RWPE1 (cell line): ENCODE data around the gene TWNK.
"Not testable (repeated sequence)": the region's sequence is repeated elsewhere in the genome, so short reads cannot be mapped to it uniquely, and the experiment has no call there.

Source experiments
- CTCF ChIA-PET: fragments of 350-600 bp; sonication (Branson Sonifier 250); formaldehyde crosslinking; extraction: SDS; loops from one replicate; lab custom pipeline; 2021; lab: Yijun Ruan, JAX
- POLR2A ChIA-PET: fragments of 400-600 bp; formaldehyde crosslinking; extraction: SDS; loops from one replicate; lab custom pipeline; 2020; ENCODE audit warnings: antibody characterized with exemption; ENCODE audit not compliant: low non-redundant PET; lab: Yijun Ruan, JAX
- DNase-seq: peaks from one replicate; pipeline ENCODE4 v3.0.0; 2012; ENCODE audit warnings: low spot score
- H3K27ac ChIP-seq: fragments of 450-650 bp; 2 replicates; pipeline ENCODE4 v1.5.1; 2017
- TF ChIP-seq, protein P1 (sequence below): fragments of 450-650 bp; conservative IDR thresholded peaks from 2 replicates; pipeline ENCODE4 v1.5.1; 2017; ENCODE audit warnings: low read depth, mild to moderate bottlenecking

The TWNK gene

DNA sequence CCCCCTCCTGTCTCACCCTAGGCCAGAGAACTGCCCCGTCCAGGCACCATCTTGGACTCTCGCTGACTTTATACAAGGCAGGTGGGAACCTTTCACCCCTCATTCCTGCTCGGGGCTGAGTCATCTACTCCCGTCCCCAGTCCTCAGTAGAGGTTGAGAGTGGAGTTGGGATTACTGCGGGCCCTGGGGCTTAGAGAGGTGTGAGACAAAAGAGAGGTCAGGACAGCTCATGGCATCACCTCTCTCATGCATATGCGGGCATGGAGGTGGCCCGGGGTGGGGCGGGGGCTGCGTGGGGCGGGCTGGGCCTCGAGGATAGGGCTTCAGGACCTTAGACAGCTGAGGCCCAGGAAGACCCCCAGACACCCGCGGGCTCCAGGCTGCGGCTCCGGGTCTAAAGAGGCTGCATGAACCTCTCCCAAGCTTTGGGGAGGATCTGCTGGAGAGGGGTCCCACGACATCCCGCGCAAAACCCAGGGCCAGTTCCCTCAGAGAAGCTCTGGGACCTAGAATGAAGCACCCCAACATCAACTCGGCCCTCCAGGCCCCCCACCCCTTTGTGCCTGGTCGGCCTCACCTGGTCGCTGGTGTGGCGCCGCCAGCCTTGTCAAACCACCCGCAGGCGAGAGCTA, 43.3 kb downstream of the TWNK start:
- POLR2A ChIA-PET = interaction anchor here (1.1 to 1.6 kb wide), 2 partner anchors 12 to 21 kb away, joined by 5 read pairs; no protein-coding TSS in a partner anchor
- CTCF ChIA-PET = interaction anchor here (1.2 to 1.6 kb wide), 6 partner anchors 12 to 65 kb away, joined by 3 to 8 read pairs (median 6); partner anchors contain the start of gene LZTS2
- TF ChIP-seq, protein P1, sequence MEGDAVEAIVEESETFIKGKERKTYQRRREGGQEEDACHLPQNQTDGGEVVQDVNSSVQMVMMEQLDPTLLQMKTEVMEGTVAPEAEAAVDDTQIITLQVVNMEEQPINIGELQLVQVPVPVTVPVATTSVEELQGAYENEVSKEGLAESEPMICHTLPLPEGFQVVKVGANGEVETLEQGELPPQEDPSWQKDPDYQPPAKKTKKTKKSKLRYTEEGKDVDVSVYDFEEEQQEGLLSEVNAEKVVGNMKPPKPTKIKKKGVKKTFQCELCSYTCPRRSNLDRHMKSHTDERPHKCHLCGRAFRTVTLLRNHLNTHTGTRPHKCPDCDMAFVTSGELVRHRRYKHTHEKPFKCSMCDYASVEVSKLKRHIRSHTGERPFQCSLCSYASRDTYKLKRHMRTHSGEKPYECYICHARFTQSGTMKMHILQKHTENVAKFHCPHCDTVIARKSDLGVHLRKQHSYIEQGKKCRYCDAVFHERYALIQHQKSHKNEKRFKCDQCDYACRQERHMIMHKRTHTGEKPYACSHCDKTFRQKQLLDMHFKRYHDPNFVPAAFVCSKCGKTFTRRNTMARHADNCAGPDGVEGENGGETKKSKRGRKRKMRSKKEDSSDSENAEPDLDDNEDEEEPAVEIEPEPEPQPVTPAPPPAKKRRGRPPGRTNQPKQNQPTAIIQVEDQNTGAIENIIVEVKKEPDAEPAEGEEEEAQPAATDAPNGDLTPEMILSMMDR = no peak
- peak overlapping the region; percentile 99 for H3K27ac ChIP-seq
- peak; percentile 51 for DNase-seq

DNA sequence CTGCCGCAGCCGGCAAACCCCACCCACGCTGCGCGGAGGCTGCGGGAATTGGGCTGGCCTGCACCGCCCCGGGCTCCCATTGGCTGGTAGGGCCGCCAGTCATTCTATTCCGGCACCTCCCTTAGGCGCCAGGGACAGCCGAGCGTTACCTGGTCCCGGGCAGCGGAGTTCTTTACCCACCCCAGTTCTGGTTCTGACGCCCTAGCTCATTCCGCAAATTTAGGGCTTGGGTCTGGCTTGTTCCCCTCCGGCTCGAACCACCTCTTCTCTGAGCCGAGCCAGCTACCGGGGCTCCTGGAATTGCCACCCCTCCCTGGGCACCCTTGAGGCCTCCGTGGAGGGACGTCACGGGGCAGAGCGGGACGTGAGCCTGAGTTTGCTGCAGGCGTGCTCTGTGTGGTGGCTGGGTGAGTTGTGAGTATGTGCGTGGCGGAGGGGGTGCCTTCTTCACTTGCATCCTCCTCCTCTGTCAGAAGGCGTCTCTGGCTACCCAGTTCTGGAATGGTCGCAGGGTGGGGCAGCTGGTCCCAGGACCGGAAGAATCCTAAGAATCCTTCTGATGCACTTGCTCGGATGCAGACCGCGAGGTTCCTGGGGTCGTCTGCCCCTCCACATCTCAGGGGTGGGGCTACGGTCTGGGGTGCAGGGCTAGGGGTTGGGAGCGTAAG, 43.9 kb downstream of the TWNK start, which contains the start of the genes PDZD7 and SFXN3:
TSS of gene PDZD7 (minus strand) at position 2 of the 668 bp plus-strand sequence. CDS start 910 bp downstream, outside the sequence.
TSS of gene SFXN3 (plus strand) at position 107 of the 668 bp plus-strand sequence. CDS start 3,461 bp downstream, outside the sequence.
- DNase-seq = peak; percentile 99
- CTCF ChIA-PET = interaction anchor here (0.6 to 1.6 kb wide), 13 partner anchors 10 to 1368 kb away, joined by 3 to 12 read pairs (median 4); partner anchors contain the start of gene LZTS2
- POLR2A ChIA-PET = interaction anchor here (1.1 kb wide), 1 partner anchor 20 kb away, joined by 5 read pairs; no protein-coding TSS in a partner anchor
- TF ChIP-seq, protein P1 = no peak
- peak within 1 kb of the TSS; percentile 99 for H3K27ac ChIP-seq

DNA sequence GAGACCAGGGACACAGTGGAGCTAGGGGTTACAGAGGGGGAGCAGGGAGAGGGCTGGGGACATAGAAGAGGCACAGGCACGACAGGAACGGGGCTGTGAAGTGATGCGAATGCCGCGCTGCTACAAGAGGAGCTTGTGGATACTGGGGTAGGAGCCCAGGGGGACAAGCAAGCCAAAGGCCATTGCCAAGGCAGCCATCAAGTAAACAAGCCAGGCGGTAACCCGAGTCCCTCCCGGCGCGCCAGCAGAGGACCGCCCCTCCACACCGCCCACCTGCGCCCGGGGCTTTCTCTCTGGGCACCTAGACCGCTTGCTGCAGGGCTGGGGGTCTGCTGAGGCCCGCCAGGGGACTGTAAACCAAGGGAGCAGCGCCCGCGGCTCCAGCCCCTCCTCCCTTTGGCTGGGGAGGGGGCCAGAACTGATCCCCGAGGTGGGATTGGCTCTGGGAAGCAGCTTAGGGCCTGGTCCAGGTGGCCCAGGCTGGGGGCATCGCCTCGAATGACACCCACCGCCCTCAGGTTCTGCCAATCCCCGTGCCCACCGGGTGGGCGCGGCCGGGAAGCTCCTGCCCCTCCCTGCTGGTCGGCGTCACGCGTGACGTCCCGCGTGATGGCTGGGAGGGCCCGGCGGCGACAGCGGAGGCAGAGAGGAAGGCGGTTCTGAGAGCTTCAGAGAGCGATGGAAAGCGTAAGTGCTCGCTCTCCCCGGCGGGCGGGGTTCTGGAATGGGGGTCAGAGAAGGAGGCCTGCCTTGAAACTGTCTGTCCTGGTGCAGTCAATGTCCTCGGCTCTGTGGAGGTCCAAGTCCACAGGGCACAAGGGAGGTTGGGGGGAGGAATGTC, 44.7 kb downstream of the TWNK start:
- ChIA-PET POLR2A (interaction anchor here (0.6 to 1.2 kb wide), 2 partner anchors 11 to 34 kb away, joined by 3 to 4 read pairs; no protein-coding TSS in a partner anchor), CTCF (interaction anchor here (0.5 to 1.6 kb wide), 12 partner anchors 10 to 1367 kb away, joined by 3 to 12 read pairs (median 3); partner anchors contain the start of gene LZTS2)
- peak overlapping the region; percentile 99 for H3K27ac ChIP-seq
- DNase-seq = peak; percentile 47
- TF ChIP-seq, protein P1 = no peak

DNA sequence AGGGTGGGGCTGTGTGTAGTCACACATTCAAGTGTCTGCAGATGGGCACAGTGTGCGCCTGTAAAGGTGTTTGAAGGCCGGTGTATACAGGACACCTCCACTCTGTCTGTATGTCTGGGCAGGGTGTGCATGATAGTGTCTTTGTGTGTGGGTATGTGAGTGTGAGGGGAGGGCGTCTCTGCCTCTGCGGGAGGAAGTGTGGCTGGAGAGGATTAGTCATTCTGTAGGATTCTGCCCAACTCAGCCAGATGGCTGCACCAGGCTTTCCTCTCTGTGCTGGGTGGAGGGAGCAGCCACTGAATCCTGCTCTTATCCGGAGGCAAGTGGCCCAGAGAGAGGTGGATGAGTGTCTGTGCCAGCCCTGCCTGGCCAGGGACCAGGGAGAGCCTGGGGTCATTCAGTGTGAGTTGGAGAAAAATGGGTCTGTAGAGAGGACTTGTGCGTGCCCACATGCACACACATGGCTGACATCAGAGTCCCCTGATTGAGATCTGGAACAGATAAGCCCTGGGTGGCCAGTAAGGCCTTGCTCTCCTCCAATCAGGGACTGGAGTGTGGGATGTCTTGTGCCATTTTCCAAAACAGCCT, 45.4 kb downstream of the TWNK start:
- CTCF ChIA-PET = interaction anchor here (0.5 to 1.4 kb wide), 5 partner anchors 9 to 100 kb away, joined by 3 to 12 read pairs (median 3); no protein-coding TSS in a partner anchor
- peak; percentile 85 for DNase-seq
- peak overlapping the region; percentile 99 for H3K27ac ChIP-seq
- TF ChIP-seq, protein P1 = no peak
- POLR2A ChIA-PET = interaction anchor here (0.6 to 1.2 kb wide), 2 partner anchors 10 to 34 kb away, joined by 3 to 4 read pairs; no protein-coding TSS in a partner anchor

DNA sequence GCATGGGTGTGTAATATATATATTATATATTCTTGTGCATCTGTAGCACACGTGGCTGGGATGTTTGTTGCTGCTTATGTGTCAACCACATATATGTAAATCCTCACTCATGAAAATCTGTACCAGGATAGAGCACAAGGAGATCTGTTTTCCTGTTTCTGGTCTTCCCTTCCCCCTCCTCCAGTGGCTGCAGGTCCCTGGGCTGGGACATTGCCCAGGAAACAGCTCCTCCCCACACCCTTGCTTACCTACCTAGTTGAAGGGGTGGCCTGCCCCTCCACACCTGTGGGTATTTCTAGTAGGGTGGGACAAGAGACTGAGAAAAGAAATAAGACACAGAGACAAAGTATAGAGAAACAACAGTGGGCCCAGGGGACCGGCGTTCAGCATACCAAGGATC, 45.9 kb downstream of the TWNK start:
- peak overlapping the region; percentile 99 for H3K27ac ChIP-seq
- no peak for DNase-seq
- CTCF ChIA-PET = interaction anchor here (1.3 kb wide), 1 partner anchor 26 kb away, joined by 3 read pairs; no protein-coding TSS in a partner anchor
- TF ChIP-seq, protein P1 = no peak
- POLR2A ChIA-PET = interaction anchor here (1.2 kb wide), 1 partner anchor 9 kb away, joined by 4 read pairs; no protein-coding TSS in a partner anchor

DNA sequence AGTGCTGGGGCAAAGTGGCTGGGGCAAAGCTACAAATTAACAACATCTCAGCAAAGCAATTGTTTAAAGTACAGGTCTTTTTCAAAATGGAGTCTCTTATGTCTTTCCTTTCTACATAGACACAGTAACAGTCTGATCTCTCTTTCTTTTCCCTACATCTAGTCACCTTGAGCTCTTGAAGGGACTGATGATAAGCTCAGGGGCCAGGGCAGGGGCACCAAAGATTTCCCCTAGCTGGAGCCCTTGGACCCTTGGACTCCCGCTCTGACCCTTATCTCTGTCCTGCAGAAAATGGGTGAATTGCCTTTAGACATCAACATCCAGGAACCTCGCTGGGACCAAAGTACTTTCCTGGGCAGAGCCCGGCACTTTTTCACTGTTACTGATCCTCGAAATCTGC, 47.1 kb downstream of the TWNK start:
- H3K27ac ChIP-seq, POLR2A ChIA-PET, DNase-seq, CTCF ChIA-PET: not testable (repeated sequence)
